ENCODE data around the gene ATF3. TPM values are rescaled to one million over a fixed set of nuclear protein-coding genes. Genes with fewer than 3 reads are reported as not detected.
A peak's percentile ranks its signal among the peaks of the same experiment; 100 is the strongest.

The ATF3 gene
- total RNA-seq, 1 experiment from 2014 or later, result 335 TPM

DNA sequence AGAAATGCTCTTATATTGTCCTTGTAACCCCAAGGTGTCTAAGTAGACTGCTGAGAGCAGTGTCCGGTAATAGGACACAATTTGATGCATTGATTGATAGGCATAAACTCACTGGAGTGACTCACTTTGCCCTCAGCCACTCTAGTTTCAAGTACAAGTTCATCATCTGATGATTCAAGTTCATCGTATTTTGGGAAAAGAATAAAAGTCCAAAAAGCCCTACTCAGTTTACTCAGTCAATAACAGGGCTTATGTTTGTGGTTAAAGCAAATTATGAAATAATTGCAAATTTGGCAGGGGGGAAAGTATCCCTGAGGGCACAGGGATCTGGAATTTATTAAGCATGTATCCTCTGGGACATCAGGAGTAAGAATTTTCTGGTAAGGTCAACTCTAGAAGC, 7.6 kb upstream of the ATF3 start:
- Histone ChIP-seq H3F3A (ENCODE audit: low read length, unreplicated experiment) (peaks cover 7% of the 10 kb centered on the region), H3K9me2 (replicated peaks; ENCODE audit: low read length) (no peaks in the 10 kb centered on the region), H3K36me3 (ENCODE audit: low read depth, low read length) (no peaks in the 10 kb centered on the region), H2AFZ (ENCODE audit: low read length) (no peak overlapping the region), H3K79me2 (ENCODE audit: low read length) (no peaks in the 10 kb centered on the region), H3K27ac (ENCODE audit: low read length) (peak overlapping the region; percentile 75), H3K4me3 (ENCODE audit: low read length) (no peak overlapping the region), H3K4me2 (ENCODE audit: low read length) (peak overlapping the region; percentile 52), H4K20me1 (ENCODE audit: low read length) (no peaks in the 10 kb centered on the region), H3K9ac (ENCODE audit: low read length) (0 out of 2 replicates have a peak overlapping the region, but pooled peaks have one; percentile 10), H3K9me3 (ENCODE audit: low read length) (no peaks in the 10 kb centered on the region), H3K4me1 (ENCODE audit: insufficient read depth, low read length) (peaks cover 46% of the 10 kb centered on the region), H3K27me3 (ENCODE audit: low read length) (peaks cover 20% of the 10 kb centered on the region)
- peak; percentile 99 for DNase-seq
- POLR2A ChIA-PET (ENCODE audit: unreplicated experiment), result no interaction called here
- TF ChIP-seq EZH2phosphoT487 (IDR thresholded peaks at IDR 0.05; ENCODE audit: borderline replicate concordance, low read length) (no peak), EZH2 (IDR thresholded peaks at IDR 0.05; ENCODE audit: low read length, unreplicated experiment) (no peak)
- TF ChIP-seq, protein P1, sequence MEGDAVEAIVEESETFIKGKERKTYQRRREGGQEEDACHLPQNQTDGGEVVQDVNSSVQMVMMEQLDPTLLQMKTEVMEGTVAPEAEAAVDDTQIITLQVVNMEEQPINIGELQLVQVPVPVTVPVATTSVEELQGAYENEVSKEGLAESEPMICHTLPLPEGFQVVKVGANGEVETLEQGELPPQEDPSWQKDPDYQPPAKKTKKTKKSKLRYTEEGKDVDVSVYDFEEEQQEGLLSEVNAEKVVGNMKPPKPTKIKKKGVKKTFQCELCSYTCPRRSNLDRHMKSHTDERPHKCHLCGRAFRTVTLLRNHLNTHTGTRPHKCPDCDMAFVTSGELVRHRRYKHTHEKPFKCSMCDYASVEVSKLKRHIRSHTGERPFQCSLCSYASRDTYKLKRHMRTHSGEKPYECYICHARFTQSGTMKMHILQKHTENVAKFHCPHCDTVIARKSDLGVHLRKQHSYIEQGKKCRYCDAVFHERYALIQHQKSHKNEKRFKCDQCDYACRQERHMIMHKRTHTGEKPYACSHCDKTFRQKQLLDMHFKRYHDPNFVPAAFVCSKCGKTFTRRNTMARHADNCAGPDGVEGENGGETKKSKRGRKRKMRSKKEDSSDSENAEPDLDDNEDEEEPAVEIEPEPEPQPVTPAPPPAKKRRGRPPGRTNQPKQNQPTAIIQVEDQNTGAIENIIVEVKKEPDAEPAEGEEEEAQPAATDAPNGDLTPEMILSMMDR (conservative IDR thresholded peaks at IDR 0.05; ENCODE audit: low read depth, low read length), result no peak
- intact Hi-C loops (cut with micrococcal nuclease), result no loop called here
- CTCF ChIA-PET, result no interaction called here
- no TSS peak for BruUV-seq (replicated peaks)
- peak; percentile 27 for ATAC-seq

DNA sequence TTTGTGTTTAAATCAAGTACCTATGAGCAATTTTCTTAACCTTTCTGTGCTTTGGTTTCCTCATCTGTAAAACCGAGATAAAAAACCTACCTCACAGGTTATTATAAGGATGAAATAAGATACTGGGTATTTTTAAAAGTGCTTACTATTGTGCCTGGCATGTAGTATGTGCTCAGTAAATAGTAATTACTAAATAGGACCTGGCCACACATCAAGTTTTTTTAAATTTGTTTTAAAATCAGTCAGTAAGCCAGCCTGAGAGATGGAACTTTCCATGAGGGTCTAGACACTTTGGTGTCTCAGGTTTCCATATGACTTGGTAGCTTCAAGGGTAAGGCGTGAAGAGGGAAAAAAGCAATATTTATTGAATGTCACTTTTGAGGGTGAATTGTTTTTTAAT, 7.0 kb upstream of the ATF3 start:
- Histone ChIP-seq H3K9me2 (replicated peaks; ENCODE audit: low read length) (no peaks in the 10 kb centered on the region), H3K79me2 (ENCODE audit: low read length) (no peaks in the 10 kb centered on the region), H2AFZ (ENCODE audit: low read length) (no peak overlapping the region), H3F3A (ENCODE audit: low read length, unreplicated experiment) (peaks cover 7% of the 10 kb centered on the region), H3K9ac (ENCODE audit: low read length) (0 out of 2 replicates have a peak overlapping the region, but pooled peaks have one; percentile 10), H3K9me3 (ENCODE audit: low read length) (no peaks in the 10 kb centered on the region), H3K4me2 (ENCODE audit: low read length) (peak overlapping the region; percentile 52), H3K4me3 (ENCODE audit: low read length) (no peak overlapping the region), H3K36me3 (ENCODE audit: low read depth, low read length) (no peaks in the 10 kb centered on the region), H3K27ac (ENCODE audit: low read length) (peak overlapping the region; percentile 75), H4K20me1 (ENCODE audit: low read length) (no peaks in the 10 kb centered on the region), H3K4me1 (ENCODE audit: insufficient read depth, low read length) (peaks cover 49% of the 10 kb centered on the region), H3K27me3 (ENCODE audit: low read length) (peaks cover 26% of the 10 kb centered on the region)
- POLR2A ChIA-PET (ENCODE audit: unreplicated experiment), result no interaction called here
- CTCF ChIA-PET, result no interaction called here
- DNase-seq (peak; percentile 74), ATAC-seq (no peak; the same call in 1 of the 2 replicates)
- TF ChIP-seq EZH2phosphoT487 (IDR thresholded peaks at IDR 0.05; ENCODE audit: borderline replicate concordance, low read length) (no peak), EZH2 (IDR thresholded peaks at IDR 0.05; ENCODE audit: low read length, unreplicated experiment) (no peak)
- TF ChIP-seq, protein P1 (conservative IDR thresholded peaks at IDR 0.05; ENCODE audit: low read depth, low read length), result no peak
- intact Hi-C loops (cut with micrococcal nuclease), result no loop called here
- no TSS peak for BruUV-seq (replicated peaks)

Measured in PC-3 (cell line).